Measurements from ENCODE around the gene COL27A1.

Gene COL27A1

DNA sequence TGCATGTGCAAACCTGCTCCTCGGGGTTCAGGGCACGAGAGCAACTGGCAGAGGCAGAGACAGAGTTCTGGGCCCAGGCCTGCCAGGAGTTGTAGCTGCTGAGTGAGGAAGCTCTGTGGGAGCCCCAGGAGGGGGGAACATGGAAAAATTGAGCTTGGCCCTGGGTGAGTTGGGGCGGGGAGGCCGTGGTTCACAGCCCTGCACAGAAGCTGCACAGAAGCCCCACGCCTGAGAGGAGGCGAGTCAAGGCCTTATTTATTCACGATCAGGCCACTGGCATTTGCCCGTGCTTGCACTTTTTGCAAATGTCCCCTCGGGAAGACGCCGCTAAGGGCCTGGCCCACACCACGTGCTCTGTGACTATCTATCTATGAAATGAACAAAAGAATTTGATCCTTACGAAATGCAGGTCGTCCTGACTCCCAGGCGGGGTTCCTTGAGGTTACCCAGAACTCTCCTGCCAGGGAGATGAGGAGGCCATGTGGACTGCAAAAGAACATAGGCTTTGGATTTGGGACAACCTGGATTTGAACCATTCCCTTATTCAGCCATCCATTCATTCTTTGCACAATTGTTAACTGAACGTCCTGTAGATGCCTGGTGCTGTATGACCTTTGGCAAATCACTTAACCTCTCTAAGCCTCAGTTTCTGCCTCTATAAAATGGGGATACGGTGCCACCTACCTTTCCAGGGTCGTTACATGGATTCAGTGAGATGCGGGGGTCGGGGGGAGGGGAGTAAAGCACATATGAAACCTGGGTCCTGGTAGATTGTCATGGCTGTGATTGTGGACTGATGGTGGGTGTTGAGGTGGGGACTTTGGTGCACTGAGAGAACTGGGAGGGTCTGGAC lies 17.9 kb downstream of the COL27A1 start:
- TF ChIP-seq POLR2A (IDR thresholded peaks at IDR 0.05; ENCODE audit: extremely low read depth, insufficient read length) = no peak
- no peak for TF ChIP-seq MYC (IDR thresholded peaks at IDR 0.05; ENCODE audit: low read depth, low read length)
- no peak for TF ChIP-seq CTCF (IDR thresholded peaks at IDR 0.05; ENCODE audit: low read depth, low read length)
- TF ChIP-seq, protein P1, sequence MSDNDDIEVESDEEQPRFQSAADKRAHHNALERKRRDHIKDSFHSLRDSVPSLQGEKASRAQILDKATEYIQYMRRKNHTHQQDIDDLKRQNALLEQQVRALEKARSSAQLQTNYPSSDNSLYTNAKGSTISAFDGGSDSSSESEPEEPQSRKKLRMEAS (IDR thresholded peaks at IDR 0.05; ENCODE audit: low read depth, low read length) = no peak
- no peak for DNase-seq (ENCODE audit: low read depth)
- H3K4me3 ChIP-seq (ENCODE audit: low read depth, low read length) = no peak overlapping the region

GRCh38 chr9:114174557-114174875 lies 19.2 kb downstream of the COL27A1 start:
- no peak for DNase-seq (ENCODE audit: low read depth)
- no peak overlapping the region for H3K4me3 ChIP-seq (ENCODE audit: low read depth, low read length)
- TF ChIP-seq POLR2A (IDR thresholded peaks at IDR 0.05; ENCODE audit: extremely low read depth, insufficient read length) = no peak
- TF ChIP-seq, protein P1 (IDR thresholded peaks at IDR 0.05; ENCODE audit: low read depth, low read length) = no peak
- no peak for TF ChIP-seq MYC (IDR thresholded peaks at IDR 0.05; ENCODE audit: low read depth, low read length)
- no peak for TF ChIP-seq CTCF (IDR thresholded peaks at IDR 0.05; ENCODE audit: low read depth, low read length)

GRCh38 chr9:114174876-114175771 lies 19.8 kb downstream of the COL27A1 start:
- no peak overlapping the region for H3K4me3 ChIP-seq (ENCODE audit: low read depth, low read length)
- no peak for DNase-seq (ENCODE audit: low read depth)
- TF ChIP-seq, protein P1 (IDR thresholded peaks at IDR 0.05; ENCODE audit: low read depth, low read length) = no peak
- no peak for TF ChIP-seq CTCF (IDR thresholded peaks at IDR 0.05; ENCODE audit: low read depth, low read length)
- no peak for TF ChIP-seq MYC (IDR thresholded peaks at IDR 0.05; ENCODE audit: low read depth, low read length)
- TF ChIP-seq POLR2A (IDR thresholded peaks at IDR 0.05; ENCODE audit: extremely low read depth, insufficient read length) = no peak

DNA sequence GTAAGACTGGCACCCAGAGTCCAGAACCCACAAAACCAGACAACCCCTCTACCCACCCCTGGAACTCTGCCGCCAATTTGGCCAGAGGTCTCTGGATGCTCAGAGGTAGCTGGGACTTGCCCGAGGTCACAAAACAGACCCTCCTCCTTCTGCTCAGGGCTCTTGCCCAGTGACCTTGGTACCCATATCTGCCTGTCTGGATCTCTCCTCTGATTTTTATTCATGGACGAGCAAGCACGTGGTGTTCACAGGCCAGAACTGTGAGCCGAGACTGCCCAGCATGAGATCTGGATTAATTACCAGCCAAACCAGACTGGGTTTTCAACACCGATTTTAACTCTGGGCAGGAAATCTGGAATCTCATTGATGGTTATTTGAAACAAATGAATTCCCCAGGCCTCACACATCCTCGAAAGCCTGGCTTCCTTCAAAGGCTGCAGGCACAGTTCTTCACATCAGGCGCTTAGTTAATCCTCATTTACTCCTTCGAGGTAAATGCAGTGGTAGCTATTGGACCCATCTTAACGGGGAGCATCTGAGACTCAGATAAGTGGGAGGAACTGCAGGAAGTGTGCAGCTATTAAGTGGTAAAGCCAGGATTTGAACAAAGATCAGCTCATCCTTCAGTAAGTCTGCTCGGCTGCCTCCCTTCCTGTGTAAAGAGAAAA lies 21.4 kb downstream of the COL27A1 start:
- H3K4me3 ChIP-seq (ENCODE audit: low read depth, low read length) = no peak overlapping the region
- peak; percentile 41 for DNase-seq (ENCODE audit: low read depth)
- no peak for TF ChIP-seq MYC (IDR thresholded peaks at IDR 0.05; ENCODE audit: low read depth, low read length)
- no peak for TF ChIP-seq CTCF (IDR thresholded peaks at IDR 0.05; ENCODE audit: low read depth, low read length)
- TF ChIP-seq POLR2A (IDR thresholded peaks at IDR 0.05; ENCODE audit: extremely low read depth, insufficient read length) = no peak
- TF ChIP-seq, protein P1 (IDR thresholded peaks at IDR 0.05; ENCODE audit: low read depth, low read length) = no peak

GRCh38 chr9:114177423-114178064 lies 22.2 kb downstream of the COL27A1 start:
- DNase-seq (ENCODE audit: low read depth) = peak; percentile 70

More at GRCh38 chr9:114177423-114178064, 22.2 kb downstream of the COL27A1 start:
- TF ChIP-seq CTCF (IDR thresholded peaks at IDR 0.05; ENCODE audit: low read depth, low read length) = no peak
- TF ChIP-seq POLR2A (IDR thresholded peaks at IDR 0.05; ENCODE audit: extremely low read depth, insufficient read length) = no peak
- TF ChIP-seq, protein P1 (IDR thresholded peaks at IDR 0.05; ENCODE audit: low read depth, low read length) = no peak
- TF ChIP-seq MYC (IDR thresholded peaks at IDR 0.05; ENCODE audit: low read depth, low read length) = no peak
- no peak overlapping the region for H3K4me3 ChIP-seq (ENCODE audit: low read depth, low read length)

Measured in NB4 (cell line).